ENCODE measurements around the gene PNMT. TPM values are rescaled to one million over a fixed set of nuclear protein-coding genes. Genes with fewer than 3 reads are reported as not detected.

PNMT gene
- total RNA-seq, 1 donor from 2014 or later: 0.25 TPM

DNA sequence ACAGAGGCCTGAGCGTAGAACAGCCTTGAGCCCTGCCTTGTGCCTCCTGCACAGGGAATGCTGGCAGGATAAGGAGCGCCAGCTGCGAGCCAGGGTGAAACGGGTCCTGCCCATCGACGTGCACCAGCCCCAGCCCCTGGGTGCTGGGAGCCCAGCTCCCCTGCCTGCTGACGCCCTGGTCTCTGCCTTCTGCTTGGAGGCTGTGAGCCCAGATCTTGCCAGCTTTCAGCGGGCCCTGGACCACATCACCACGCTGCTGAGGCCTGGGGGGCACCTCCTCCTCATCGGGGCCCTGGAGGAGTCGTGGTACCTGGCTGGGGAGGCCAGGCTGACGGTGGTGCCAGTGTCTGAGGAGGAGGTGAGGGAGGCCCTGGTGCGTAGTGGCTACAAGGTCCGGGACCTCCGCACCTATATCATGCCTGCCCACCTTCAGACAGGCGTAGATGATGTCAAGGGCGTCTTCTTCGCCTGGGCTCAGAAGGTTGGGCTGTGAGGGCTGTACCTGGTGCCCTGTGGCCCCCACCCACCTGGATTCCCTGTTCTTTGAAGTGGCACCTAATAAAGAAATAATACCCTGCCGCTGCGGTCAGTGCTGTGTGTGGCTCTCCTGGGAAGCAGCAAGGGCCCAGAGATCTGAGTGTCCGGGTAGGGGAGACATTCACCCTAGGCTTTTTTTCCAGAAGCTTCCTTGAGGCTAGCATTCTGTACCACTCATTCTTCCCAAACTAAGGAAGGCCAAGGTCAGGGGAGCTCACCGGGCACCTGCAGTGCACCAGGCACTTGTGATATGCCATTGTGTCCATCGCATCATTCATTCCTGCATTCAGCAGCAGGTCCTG, 1.9 kb downstream of the PNMT start:
- DNase-seq (ENCODE audit: low read depth): no peak

DNA sequence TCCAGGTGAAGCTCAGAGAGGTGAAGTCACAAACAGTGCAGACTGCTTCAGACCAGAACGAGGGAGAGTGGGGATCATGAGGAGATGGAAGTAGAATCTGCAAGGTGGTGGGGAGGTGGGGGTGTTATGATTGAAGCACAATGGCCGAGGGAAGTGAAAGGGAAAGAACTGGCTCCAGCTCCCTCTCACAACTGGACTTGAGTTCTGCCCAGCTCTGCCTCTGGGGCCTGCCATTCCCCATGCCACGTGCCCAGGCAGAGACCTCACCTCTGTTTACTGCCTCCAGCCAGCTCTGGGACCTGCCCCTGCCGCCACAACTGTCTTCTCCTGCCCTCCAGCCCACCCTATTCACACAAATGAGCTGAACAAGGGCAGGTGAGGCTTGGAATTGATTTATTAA, 2.5 kb downstream of the PNMT start:
- no peak for DNase-seq (ENCODE audit: low read depth)

- no peak for DNase-seq (ENCODE audit: low read depth)
Measured at GRCh38 chr17:39671651-39672521, 3.6 kb downstream of the PNMT start.

DNA sequence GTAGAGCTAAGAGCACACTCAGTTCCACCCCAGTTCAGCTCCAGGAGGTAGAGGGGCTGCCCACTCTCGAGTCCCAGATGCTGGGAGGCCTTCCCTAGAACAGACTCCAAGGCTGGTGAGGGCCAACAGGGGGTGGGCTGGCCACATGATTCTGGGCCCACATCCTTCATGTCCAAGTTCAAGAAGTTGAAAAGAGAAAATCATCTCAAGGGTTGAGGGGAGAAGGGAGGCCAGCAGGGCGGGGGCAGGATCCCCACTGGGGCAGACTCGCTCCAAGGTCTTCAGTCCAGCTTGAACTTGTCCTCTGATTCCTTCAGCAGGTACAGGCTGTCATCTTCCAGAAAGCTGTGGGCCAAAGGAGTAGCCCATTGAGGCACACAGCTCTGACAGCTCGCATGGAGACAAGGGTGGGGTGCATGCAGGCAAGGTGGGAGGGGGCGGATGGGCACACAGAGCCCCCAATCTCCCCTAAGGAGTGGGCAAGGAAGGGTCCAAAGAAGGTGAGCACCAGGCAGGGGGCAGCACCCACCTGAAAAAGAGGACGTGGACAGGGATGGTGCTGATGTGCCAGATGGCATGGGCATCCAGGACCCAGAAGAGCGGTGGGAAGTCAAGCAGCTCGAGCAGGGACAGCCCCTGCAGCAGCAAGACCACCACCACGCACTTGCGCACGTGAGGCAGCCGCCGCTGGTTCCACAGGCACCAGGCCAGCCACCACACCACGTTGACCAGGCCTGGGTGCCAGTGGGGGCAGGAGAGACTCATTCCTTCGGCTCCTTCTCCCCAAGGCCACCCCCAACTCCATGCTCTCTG, 4.5 kb downstream of the PNMT start:
- no peak for DNase-seq (ENCODE audit: low read depth)

GRCh38 chr17:39673335-39674081, 5.3 kb downstream of the PNMT start:
- no peak for DNase-seq (ENCODE audit: low read depth)

GRCh38 chr17:39674179-39674578, 5.9 kb downstream of the PNMT start:
- DNase-seq (ENCODE audit: low read depth): no peak

DNA sequence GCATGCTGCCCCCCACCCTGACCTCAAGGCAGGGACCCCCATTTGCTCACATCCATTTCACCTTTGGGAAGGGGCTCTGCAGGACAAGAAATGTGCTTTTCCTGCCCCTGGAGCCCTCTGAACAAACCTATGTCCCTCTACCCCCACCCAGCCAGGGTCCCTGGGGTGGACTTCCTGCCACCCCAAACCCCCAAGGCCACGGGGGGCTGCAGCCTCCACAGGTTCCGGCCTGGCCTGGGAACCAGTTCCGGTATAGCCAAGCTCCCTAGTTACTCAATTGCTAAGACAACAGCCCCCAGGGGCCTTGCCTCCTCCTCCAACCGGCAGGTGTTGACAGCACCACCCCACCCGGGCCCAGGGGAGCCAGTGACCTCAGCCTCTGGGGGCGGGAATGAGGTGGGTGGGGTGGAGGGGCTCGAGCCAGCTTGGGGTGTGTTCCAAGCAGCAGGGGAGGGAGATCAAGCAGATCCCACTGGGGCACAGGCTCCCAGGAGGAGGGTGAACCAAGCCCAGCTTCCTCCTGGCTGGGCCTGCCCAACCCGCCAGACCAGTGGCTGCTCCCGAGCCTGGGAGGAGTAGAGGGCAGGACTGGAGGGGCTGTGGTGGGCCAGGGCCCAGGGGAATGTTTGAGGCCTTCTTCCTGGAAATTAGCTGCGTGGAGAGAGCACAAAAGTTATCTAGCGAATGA, 6.6 kb downstream of the PNMT start:
- DNase-seq (ENCODE audit: low read depth): peak; percentile 56

- no peak for DNase-seq (ENCODE audit: low read depth)
Measured at GRCh38 chr17:39675390-39676082, 7.3 kb downstream of the PNMT start.

- peak; percentile 66 for DNase-seq (ENCODE audit: low read depth)
Measured at GRCh38 chr17:39676198-39676819, 8.1 kb downstream of the PNMT start.

DNA sequence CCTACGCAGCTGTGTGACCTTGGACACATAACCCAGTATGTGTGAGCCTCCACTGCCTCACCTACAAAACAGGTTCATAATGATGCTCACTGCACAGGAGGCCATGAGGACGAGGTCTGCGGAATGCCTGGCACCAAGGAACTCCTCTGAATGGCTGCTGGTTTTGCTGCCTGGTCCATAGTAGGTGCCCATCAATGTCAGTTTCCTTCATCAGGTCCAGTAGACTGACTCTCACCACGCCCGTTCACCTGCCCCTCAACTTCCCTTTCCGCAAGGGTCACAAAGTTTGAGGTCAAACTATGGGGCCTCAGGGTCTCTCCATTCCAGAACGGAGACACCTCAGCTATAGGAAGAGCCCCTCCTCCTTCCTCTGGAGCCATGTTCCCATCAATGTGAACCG, 8.8 kb downstream of the PNMT start:
- no peak for DNase-seq (ENCODE audit: low read depth)

DNA sequence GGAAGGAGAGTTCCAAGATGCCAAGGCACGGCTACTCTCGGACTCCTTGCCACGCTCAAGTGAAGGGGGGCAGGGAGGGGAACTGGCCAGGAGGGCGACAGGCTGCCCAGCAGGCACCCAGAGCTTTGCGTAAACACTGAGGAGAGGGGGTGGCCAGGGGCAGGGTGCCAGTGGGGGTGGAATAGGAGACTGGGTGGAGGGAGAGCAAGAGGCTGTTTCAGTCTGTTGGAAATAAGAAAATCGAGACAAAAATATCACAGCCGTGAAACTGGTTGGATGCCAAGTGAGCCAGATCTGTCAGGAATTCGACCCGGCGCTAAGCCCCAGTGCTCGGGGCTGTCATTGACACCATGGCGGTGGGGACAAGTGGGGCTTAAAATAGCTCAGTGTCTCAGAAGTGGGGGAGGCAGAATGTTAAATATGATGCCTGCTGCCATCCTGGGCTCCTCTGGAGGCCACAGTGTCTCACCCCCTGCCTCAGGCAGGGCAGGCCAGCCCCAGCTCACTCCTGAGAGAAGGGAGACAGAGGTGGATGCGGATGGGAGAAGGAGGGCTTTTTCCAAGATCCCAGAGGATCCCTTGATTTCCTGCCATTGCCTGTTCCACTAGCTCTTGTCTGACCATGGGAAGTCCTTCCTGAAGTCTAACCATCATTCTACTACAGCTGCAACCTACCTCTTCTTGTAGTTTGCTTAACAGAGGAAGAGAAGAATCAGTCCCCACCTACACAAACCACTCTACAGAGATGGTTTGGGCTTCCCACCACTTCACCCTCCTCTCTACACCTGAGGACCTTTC, 9.5 kb downstream of the PNMT start:
- DNase-seq (ENCODE audit: low read depth): peak; percentile 59

- no peak for DNase-seq (ENCODE audit: low read depth)
Measured at GRCh38 chr17:39678340-39679116, 10.3 kb downstream of the PNMT start.

- no peak for DNase-seq (ENCODE audit: low read depth)
Measured at GRCh38 chr17:39679521-39680192, 11.4 kb downstream of the PNMT start.

DNA sequence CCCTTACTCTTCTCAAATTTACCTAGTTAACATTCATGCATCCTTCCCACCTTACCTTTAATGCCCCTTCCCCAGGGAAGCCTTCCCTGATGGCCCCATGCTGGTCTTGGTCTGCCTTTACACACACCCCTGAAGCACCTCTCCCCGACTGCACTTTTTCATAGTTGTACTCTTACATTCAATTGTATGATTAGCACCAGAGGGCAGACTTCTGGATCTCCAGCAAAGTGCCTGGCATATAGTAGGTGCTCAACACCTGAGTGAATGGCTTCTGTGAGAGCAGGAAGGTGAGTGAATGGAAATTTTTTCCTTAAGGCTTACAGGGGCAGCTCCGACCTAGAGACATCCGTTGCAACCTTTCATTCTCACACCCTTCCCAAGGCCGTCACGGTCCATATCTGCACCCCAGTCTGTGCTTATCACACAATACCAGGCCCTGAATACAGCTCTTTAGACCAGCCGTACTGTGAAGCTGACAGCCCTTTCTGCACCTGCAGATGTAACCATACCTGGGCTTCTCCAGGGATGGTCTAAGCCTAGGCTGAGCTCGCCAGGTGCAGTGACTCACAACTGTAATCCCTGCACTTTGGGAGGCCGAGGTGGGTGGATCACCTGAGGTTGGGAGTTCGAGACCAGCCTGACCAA, 15.2 kb downstream of the PNMT start:
- DNase-seq (ENCODE audit: low read depth): no peak

GRCh38 chr17:39684369-39685192, 16.3 kb downstream of the PNMT start:
- DNase-seq (ENCODE audit: low read depth): no peak

DNA sequence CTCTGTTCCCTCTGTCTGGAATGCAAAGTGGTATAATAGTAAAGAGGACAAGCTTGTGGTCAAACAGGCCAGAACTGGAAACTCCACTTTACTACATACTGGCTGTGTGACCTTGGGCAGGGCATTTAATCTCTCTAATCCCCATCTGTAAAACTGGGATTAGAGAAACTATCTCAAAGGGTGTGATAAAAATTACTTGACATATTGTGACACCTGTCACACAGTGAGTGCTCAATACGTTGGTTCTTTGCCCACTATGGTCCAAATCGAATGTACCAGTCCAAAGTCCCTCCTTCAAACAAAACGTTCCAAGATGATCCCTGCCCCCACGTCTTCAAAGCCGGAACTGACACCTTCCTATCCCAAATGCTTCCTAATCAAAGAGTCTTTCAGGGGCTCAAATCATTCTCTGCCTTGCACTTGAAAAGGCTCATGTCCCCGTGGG, 18.9 kb downstream of the PNMT start:
- DNase-seq (ENCODE audit: low read depth): no peak

Measured in renal cortical epithelial cell (primary cell).